Measurements from ENCODE around the gene ZNF44. TPM values are rescaled to one million over a fixed set of nuclear protein-coding genes. Genes with fewer than 3 reads are reported as not detected.

The ZNF44 gene
- total and polyA plus RNA-seq, 9 of the 15 experiments (the other 6 are each of a cell fraction or from before 2014, with no cell fraction given) = 2.6 to 8.3 (median 4.4) TPM

DNA sequence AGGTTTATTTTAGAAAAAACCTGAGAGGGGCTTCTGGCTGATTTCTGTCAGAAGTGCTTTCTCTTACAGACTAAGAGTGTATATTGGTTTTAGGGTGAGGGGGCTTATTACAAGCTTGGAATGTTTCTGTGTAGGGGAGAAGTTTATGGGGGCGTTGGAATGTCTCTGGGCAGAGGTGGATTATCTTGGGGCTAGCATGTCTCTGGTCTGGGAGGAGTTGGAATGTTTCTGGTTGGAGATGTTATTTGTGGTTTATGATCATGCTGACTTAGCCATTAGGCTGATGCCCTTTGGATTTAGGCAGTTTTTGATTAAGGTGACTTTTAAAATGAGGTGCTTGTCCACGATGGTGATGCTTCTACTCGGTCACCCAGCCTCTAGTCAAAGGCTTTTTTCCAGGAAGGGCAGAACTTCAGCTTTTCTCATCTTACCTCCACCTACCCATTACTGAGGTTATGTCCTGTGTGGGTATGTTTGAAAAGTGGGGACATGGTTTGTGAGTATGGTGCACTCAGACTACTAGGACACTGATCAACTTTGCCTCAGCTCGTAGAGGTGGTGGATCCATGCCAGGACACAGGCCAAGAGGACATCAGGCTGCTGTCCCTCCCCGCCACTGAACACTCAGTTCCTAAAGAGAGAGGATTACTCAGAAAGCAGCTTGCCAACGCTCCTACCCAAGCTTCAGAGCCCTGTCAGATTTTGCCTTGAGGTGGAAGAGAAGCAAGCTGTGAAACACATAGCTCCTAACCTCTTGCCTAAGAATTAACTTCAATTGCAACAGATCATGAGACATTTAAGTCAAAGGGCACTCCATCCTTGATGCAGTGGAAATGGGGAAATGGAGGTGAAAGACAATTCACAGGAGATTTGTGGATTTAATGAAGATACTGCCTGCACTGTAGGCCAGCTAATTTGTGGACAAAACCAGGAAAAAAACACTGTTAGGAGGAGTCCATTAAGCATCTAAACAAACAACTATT is 63.6 kb downstream of the ZNF44 start:
- H3K27me3 ChIP-seq (ENCODE audit: control insufficient read depth in 2 of 2, insufficient read depth in 2 of 2, low read length in 2 of 2) = peaks cover 0 to 9% of the 10 kb centered on the region in 2 experiments; a peak in 3 of 5 replicates
- no peak for FAIRE-seq
- no peaks in the 10 kb centered on the region for H3K9me3 ChIP-seq (replicated peaks; ENCODE audit: control insufficient read depth, insufficient read depth, low read depth, low read length)
- WGBS (ENCODE audit: insufficient coverage, low coverage, missing lambda C conversion rate) = 1% methylated on average over 6 of the region's 6 CpGs
- ATAC-seq = no peak
- no peak overlapping the region for H3K27ac ChIP-seq (ENCODE audit: extremely low read depth, low read depth, low read length)
- ChIA-PET POLR2A (interaction anchor here (0.7 to 1.6 kb wide), 2 partner anchors 8 to 37 kb away, joined by 3 read pairs; no protein-coding TSS in a partner anchor), CTCF (ENCODE audit: low intra/inter-chr PET ratio) (no interaction called here)
- TF ChIP-seq PHF20 (IDR thresholded peaks at IDR 0.05; ENCODE audit: partially characterized antibody) = no peak
- no peak for TF ChIP-seq FOXK2 (conservative IDR thresholded peaks at IDR 0.05 in 1 of 2, IDR thresholded peaks at IDR 0.05 in 1 of 2; ENCODE audit: low read depth in 2 of 2)
- no peak for TF ChIP-seq XRCC5 (IDR thresholded peaks at IDR 0.05; ENCODE audit: low read depth, low read length)
- no peak for TF ChIP-seq RBM17 (IDR thresholded peaks at IDR 0.05; ENCODE audit: borderline replicate concordance, low read depth, low read length)
- TF ChIP-seq ARID1B (IDR thresholded peaks at IDR 0.05) = no peak
- no peak for TF ChIP-seq KAT8 (IDR thresholded peaks at IDR 0.05; ENCODE audit: low read depth)
- no peak overlapping the region for H3K4me2 ChIP-seq (ENCODE audit: insufficient read depth, low read length)
- H3K9me1 ChIP-seq (ENCODE audit: control insufficient read depth, insufficient read depth, low read length) = no peaks in the 10 kb centered on the region
- H2AFZ ChIP-seq (ENCODE audit: low read depth, low read length) = no peak overlapping the region
- H3K79me2 ChIP-seq (ENCODE audit: control insufficient read depth, insufficient read depth, low read length) = no peaks in the 10 kb centered on the region
- H3K4me1 ChIP-seq (replicated peaks in 1 of 2; ENCODE audit: control insufficient read depth in 2 of 2, insufficient read depth in 2 of 2, low read length in 2 of 2) = no peaks in the 10 kb centered on the region
- no peak for DNase-seq (ENCODE audit: extremely low read depth in 1 of 4, low spot score in 3 of 4)
- no peaks in the 10 kb centered on the region for H3K36me3 ChIP-seq (ENCODE audit: control insufficient read depth, insufficient read depth, low read length)
- intact Hi-C loops (cut with micrococcal nuclease) = no loop called here
- in situ Hi-C loops (cut with MboI) = no loop called here
- H3K4me3 ChIP-seq = no peak overlapping the region
- no peaks in the 10 kb centered on the region for H4K20me1 ChIP-seq (replicated peaks; ENCODE audit: control insufficient read depth, insufficient read depth, low read length)
- BruUV-seq (replicated peaks) = no TSS peak
- no peak overlapping the region for H3K9ac ChIP-seq (ENCODE audit: insufficient read depth in 1 of 2, low read depth in 2 of 2, low read length in 2 of 2)

Data from K562 (cell line).